SU-DHL-6 (cell line): ENCODE data around the gene KRT39.
"Not testable (repeated sequence)": the region's sequence is repeated elsewhere in the genome, so short reads cannot be mapped to it uniquely, and the experiment has no call there.

Source experiments
- H2AFZ ChIP-seq: fragments of 200-600 bp; sonication (generic); 2 replicates; pipeline ENCODE4 v1.6.1; 2014; ENCODE audit warnings: low read depth, mild to moderate bottlenecking, moderate library complexity, mixed read lengths, antibody characterized with exemption, low read length; ENCODE audit not compliant: severe bottlenecking
- H3F3A ChIP-seq: fragments of 200-600 bp; shearing (Covaris generic); 2 replicates; pipeline ENCODE4 v1.6.0; 2016; ENCODE audit warnings: antibody characterized with exemption, mild to moderate bottlenecking; ENCODE audit not compliant: insufficient read depth
- H3K27ac ChIP-seq: fragments of 200-600 bp; sonication (generic); 2 replicates; pipeline ENCODE4 v1.5.1; 2016; ENCODE audit warnings: low read depth, mild to moderate bottlenecking, low read length, moderate library complexity, mixed read lengths
- H3K27me3 ChIP-seq: fragments of 200-600 bp; sonication (generic), shearing (Covaris generic); 2 replicates; pipeline ENCODE4 v1.6.0; 2014; ENCODE audit warnings: mild to moderate bottlenecking, low read length
- H3K36me3 ChIP-seq: fragments of 200-600 bp; sonication (generic); 2 replicates; pipeline ENCODE4 v1.6.1; 2014; ENCODE audit warnings: mild to moderate bottlenecking, low read length, mixed read lengths
- H3K4me2 ChIP-seq: fragments of 300-600, 200-600 bp; shearing (Covaris generic), sonication (generic); 2 replicates; pipeline ENCODE4 v1.6.0; 2014; ENCODE audit warnings: low read length, low read depth, mild to moderate bottlenecking; ENCODE audit not compliant: poor library complexity, severe bottlenecking
- H3K4me3 ChIP-seq: fragments of 200-600 bp; sonication (generic); 2 replicates; pipeline ENCODE4 v1.5.1; 2014; ENCODE audit warnings: antibody characterized with exemption, low read length, mild to moderate bottlenecking, mixed read lengths; ENCODE audit not compliant: insufficient read depth, poor library complexity, severe bottlenecking
- H3K79me2 ChIP-seq: fragments of 200-600 bp; sonication (generic); 2 replicates; pipeline ENCODE4 v1.6.1; 2014; ENCODE audit warnings: mild to moderate bottlenecking, low read length, moderate library complexity; ENCODE audit not compliant: insufficient read depth
- H3K9ac ChIP-seq: fragments of 200-600 bp; sonication (generic); 2 replicates; pipeline ENCODE4 v1.7.0; 2014; ENCODE audit warnings: mild to moderate bottlenecking, low read length
- H3K9me2 ChIP-seq: fragments of 200-600 bp; sonication (generic); replicated peaks from 2 replicates; pipeline ENCODE4 v1.6.1; 2014; ENCODE audit warnings: low read length; ENCODE audit not compliant: insufficient read depth
- H3K9me3 ChIP-seq: fragments of 200-600 bp; sonication (generic); 2 replicates; pipeline ENCODE4 v1.6.1; 2014; ENCODE audit warnings: low read length, mixed read lengths; ENCODE audit not compliant: insufficient read depth
- H4K20me1 ChIP-seq: fragments of 200-600 bp; sonication (generic); 2 replicates; pipeline ENCODE4 v1.6.1; 2014; ENCODE audit warnings: low read depth, mild to moderate bottlenecking, antibody characterized with exemption, low read length, moderate library complexity, mixed read lengths
- EZH2phosphoT487 ChIP-seq: fragments of 200-600 bp; sonication (generic), shearing (Covaris generic); conservative IDR thresholded peaks from 2 replicates; pipeline ENCODE4 v1.6.1; 2018; ENCODE audit warnings: mild to moderate bottlenecking, antibody characterized with exemption, low read length, moderate library complexity, mixed read lengths
- TF ChIP-seq, protein P1 (sequence below): fragments of 200-600 bp; sonication (generic); IDR thresholded peaks from one replicate; pipeline ENCODE4 v1.5.1; 2017; ENCODE audit warnings: antibody characterized with exemption, mild to moderate bottlenecking, low read length, moderate library complexity; ENCODE audit not compliant: insufficient read depth, poor library complexity, severe bottlenecking

KRT39 gene

DNA sequence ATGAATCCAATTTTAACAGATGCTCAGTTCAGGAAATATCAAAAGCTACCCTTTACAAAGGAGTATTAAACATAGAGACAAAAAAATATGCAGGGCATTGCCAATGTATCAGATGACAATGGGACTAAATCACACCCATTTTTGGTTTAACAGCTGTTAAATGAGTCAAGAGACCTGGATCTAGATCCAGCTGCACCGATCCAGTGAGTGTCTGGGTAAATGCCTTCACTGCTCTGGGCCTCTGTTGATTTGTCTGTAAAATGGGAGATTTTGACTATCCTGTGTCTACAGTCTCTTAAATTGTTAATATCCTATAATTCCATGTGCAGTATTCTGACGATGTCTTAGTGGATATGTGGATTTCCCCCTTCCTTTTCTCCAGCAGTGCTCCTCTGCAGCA lies 45.7 kb downstream of the KRT39 start:
- H3K9ac ChIP-seq, result no peak overlapping the region
- no peaks in the 10 kb centered on the region for H3K9me3 ChIP-seq
- H3K9me2 ChIP-seq, result no peaks in the 10 kb centered on the region
- H3F3A ChIP-seq, result no peaks in the 10 kb centered on the region
- H3K36me3 ChIP-seq, result no peaks in the 10 kb centered on the region
- H4K20me1 ChIP-seq, result no peaks in the 10 kb centered on the region
- H3K27me3 ChIP-seq, result no peaks in the 10 kb centered on the region
- TF ChIP-seq EZH2phosphoT487, result no peak
- TF ChIP-seq, protein P1, sequence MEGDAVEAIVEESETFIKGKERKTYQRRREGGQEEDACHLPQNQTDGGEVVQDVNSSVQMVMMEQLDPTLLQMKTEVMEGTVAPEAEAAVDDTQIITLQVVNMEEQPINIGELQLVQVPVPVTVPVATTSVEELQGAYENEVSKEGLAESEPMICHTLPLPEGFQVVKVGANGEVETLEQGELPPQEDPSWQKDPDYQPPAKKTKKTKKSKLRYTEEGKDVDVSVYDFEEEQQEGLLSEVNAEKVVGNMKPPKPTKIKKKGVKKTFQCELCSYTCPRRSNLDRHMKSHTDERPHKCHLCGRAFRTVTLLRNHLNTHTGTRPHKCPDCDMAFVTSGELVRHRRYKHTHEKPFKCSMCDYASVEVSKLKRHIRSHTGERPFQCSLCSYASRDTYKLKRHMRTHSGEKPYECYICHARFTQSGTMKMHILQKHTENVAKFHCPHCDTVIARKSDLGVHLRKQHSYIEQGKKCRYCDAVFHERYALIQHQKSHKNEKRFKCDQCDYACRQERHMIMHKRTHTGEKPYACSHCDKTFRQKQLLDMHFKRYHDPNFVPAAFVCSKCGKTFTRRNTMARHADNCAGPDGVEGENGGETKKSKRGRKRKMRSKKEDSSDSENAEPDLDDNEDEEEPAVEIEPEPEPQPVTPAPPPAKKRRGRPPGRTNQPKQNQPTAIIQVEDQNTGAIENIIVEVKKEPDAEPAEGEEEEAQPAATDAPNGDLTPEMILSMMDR, result no peak
- no peak overlapping the region for H3K4me3 ChIP-seq
- no peak overlapping the region for H2AFZ ChIP-seq
- no peak overlapping the region for H3K27ac ChIP-seq
- no peak overlapping the region for H3K4me2 ChIP-seq
- no peaks in the 10 kb centered on the region for H3K79me2 ChIP-seq

- H2AFZ ChIP-seq, H3K36me3 ChIP-seq, H3K9me2 ChIP-seq, H3K9ac ChIP-seq, H3K27ac ChIP-seq, H3F3A ChIP-seq, H3K4me3 ChIP-seq, H3K79me2 ChIP-seq, H3K9me3 ChIP-seq, H4K20me1 ChIP-seq, H3K27me3 ChIP-seq, H3K4me2 ChIP-seq: not testable (repeated sequence)
Observed at GRCh38 chr17:40917116-40917515, 49.6 kb downstream of the KRT39 start.

DNA sequence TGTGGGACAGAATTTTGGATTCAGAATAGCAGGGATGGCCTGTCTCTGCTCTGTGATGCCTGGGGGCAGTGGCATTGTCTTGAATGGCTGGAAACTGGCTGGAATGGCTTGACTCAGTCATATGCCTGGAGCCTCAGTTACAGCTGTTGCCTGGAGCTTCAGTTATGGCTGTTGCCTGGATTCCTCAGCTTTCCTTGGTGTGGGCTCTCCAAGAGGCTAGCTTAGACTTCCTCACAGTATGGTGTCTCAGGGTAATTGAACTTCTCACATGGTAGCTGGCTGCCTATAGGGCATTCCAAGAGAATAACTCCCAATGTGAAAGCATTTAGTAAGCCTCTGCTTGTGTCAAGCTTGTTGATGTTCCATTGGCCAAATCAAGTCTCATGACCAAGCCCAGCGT lies 50.4 kb downstream of the KRT39 start:
- Histone ChIP-seq H3K79me2 (no peaks in the 10 kb centered on the region), H3K36me3 (no peaks in the 10 kb centered on the region), H4K20me1 (no peaks in the 10 kb centered on the region), H3K4me3 (no peak overlapping the region), H3K9me2 (no peaks in the 10 kb centered on the region), H3F3A (no peaks in the 10 kb centered on the region), H2AFZ (no peak overlapping the region), H3K4me2 (no peak overlapping the region), H3K27me3 (no peaks in the 10 kb centered on the region), H3K9ac (no peak overlapping the region), H3K27ac (no peak overlapping the region), H3K9me3 (no peaks in the 10 kb centered on the region)
- TF ChIP-seq, protein P1, result no peak
- no peak for TF ChIP-seq EZH2phosphoT487

- H3K36me3 ChIP-seq, result no peaks in the 10 kb centered on the region
- no peak overlapping the region for H3K9ac ChIP-seq
- H3K9me3 ChIP-seq, result no peaks in the 10 kb centered on the region
- H3K27me3 ChIP-seq, result no peaks in the 10 kb centered on the region
- no peak overlapping the region for H3K4me3 ChIP-seq
- no peaks in the 10 kb centered on the region for H3K9me2 ChIP-seq
- H3F3A ChIP-seq, result no peaks in the 10 kb centered on the region
- no peak overlapping the region for H3K27ac ChIP-seq
- no peak for TF ChIP-seq EZH2phosphoT487
- TF ChIP-seq, protein P1, result no peak
- no peaks in the 10 kb centered on the region for H3K79me2 ChIP-seq
- H2AFZ ChIP-seq, result no peak overlapping the region
- no peak overlapping the region for H3K4me2 ChIP-seq
- H4K20me1 ChIP-seq, result no peaks in the 10 kb centered on the region
Observed at GRCh38 chr17:40915721-40916256, 51.0 kb downstream of the KRT39 start.
